Ramos (cell line): ENCODE measurements around the gene PLEKHH2.
"Not testable (repeated sequence)": the region's sequence is repeated elsewhere in the genome, so short reads cannot be mapped to it uniquely, and the experiment has no call there.

ENCODE experiments used
- in situ Hi-C: fragments of 300-500 bp; cut with MboI; formaldehyde crosslinking; loops from one replicate; pipeline ENCODE4 v1.14.3; 2022; ENCODE audit warnings: low sequenced_read_pairs; ENCODE audit not compliant: unreplicated experiment

Gene PLEKHH2

GRCh38 chr2:43637030-43637803, at the start of gene PLEKHH2:
Gene PLEKHH2, plus strand, starts transcription at chr2:43637260. Its CDS starts 7,414 bp downstream, at chr2:43644674.
- in situ Hi-C loops, result no loop called here

GRCh38 chr2:43592443-43592842, 44.6 kb upstream of the PLEKHH2 start:
- in situ Hi-C loops, result no loop called here

GRCh38 chr2:43593254-43593653, 43.8 kb upstream of the PLEKHH2 start:
- in situ Hi-C loops, result no loop called here

- in situ Hi-C loops, result no loop called here
These were observed 42.2 kb upstream of the PLEKHH2 start for GRCh38 chr2:43594875-43595274.

- in situ Hi-C loops, result no loop called here
These were observed 41.3 kb upstream of the PLEKHH2 start, which contains the start of gene THADA for GRCh38 chr2:43595603-43596412. Gene THADA, minus strand, starts transcription at chr2:43596038. Its CDS starts 3,646 bp downstream, at chr2:43592392.

GRCh38 chr2:43600596-43600995, 36.5 kb upstream of the PLEKHH2 start:
- in situ Hi-C loops, result not testable (repeated sequence)

- in situ Hi-C loops, result no loop called here
These were observed 32.4 kb upstream of the PLEKHH2 start for GRCh38 chr2:43604674-43605073.

- in situ Hi-C loops, result no loop called here
These were observed 31.9 kb upstream of the PLEKHH2 start for GRCh38 chr2:43605079-43605655.

- in situ Hi-C loops, result no loop called here
These were observed 31.2 kb upstream of the PLEKHH2 start for GRCh38 chr2:43605851-43606250.

- in situ Hi-C loops, result no loop called here
These were observed 27.7 kb upstream of the PLEKHH2 start for GRCh38 chr2:43609290-43609918.

- in situ Hi-C loops, result loop anchor here (10.0 kb wide), 1 partner anchor 656 kb away; no protein-coding TSS in a partner anchor
These were observed 26.7 kb upstream of the PLEKHH2 start for GRCh38 chr2:43610361-43610760.

- in situ Hi-C loops, result loop anchor here (10.0 kb wide), 1 partner anchor 657 kb away; no protein-coding TSS in a partner anchor
These were observed 24.8 kb upstream of the PLEKHH2 start for GRCh38 chr2:43611987-43612894.

- in situ Hi-C loops, result loop anchor here (10.0 kb wide), 1 partner anchor 658 kb away; no protein-coding TSS in a partner anchor
These were observed 24.1 kb upstream of the PLEKHH2 start for GRCh38 chr2:43612944-43613343.

- in situ Hi-C loops, result loop anchor here (10.0 kb wide), 1 partner anchor 662 kb away; no protein-coding TSS in a partner anchor
These were observed 19.9 kb upstream of the PLEKHH2 start for GRCh38 chr2:43616967-43617680.

GRCh38 chr2:43619511-43619910, 17.5 kb upstream of the PLEKHH2 start:
- in situ Hi-C loops, result loop anchor here (10.0 kb wide), 1 partner anchor 665 kb away; no protein-coding TSS in a partner anchor

- in situ Hi-C loops, result no loop called here
These were observed 14.1 kb upstream of the PLEKHH2 start for GRCh38 chr2:43622931-43623451.

GRCh38 chr2:43631618-43632317, 5.3 kb upstream of the PLEKHH2 start:
- in situ Hi-C loops, result no loop called here
